Chondrocyte (in vitro differentiated cells): ENCODE measurements around the gene SSTR1. TPM values are rescaled to one million over a fixed set of nuclear protein-coding genes. Genes with fewer than 3 reads are reported as not detected.

Experiments used
- DNase-seq: peaks from one replicate; pipeline ENCODE4 v3.0.0; 2021; ENCODE audit warnings: mixed read lengths, low spot score
- H3K27ac Mint-ChIP-seq: one replicate; pipeline ENCODE4 v1.8.0; 2021; ENCODE audit warnings: mild to moderate bottlenecking, moderate library complexity, mixed read lengths; ENCODE audit not compliant: unreplicated experiment
- H3K27me3 Mint-ChIP-seq: 2 replicates; pipeline ENCODE4 v1.8.0; 2021; ENCODE audit warnings: low read depth, mixed read lengths
- H3K36me3 Mint-ChIP-seq: 2 replicates; pipeline ENCODE4 v1.8.0; 2021; ENCODE audit warnings: low read depth, mixed read lengths
- H3K4me1 Mint-ChIP-seq: 2 replicates; pipeline ENCODE4 v1.8.0; 2021; ENCODE audit warnings: low read depth, mild to moderate bottlenecking, mixed read lengths
- H3K4me3 Mint-ChIP-seq: one replicate; pipeline ENCODE4 v1.8.0; 2021; ENCODE audit warnings: mild to moderate bottlenecking, moderate library complexity, mixed read lengths; ENCODE audit not compliant: unreplicated experiment
- H3K9me3 Mint-ChIP-seq: 2 replicates; pipeline ENCODE4 v1.8.0; 2021; ENCODE audit warnings: low read depth, mixed read lengths
- CTCF ChIP-seq: fragments of 200-600 bp; sonication (generic); IDR thresholded peaks from 2 replicates; pipeline ENCODE4 v1.5.0; 2021; ENCODE audit warnings: antibody characterized with exemption, mild to moderate bottlenecking, moderate library complexity
- total RNA-seq: library from RNA; stranded (reverse); gene quantifications from 3 replicates; pipeline ENCODE4 v1.2.1, GENCODE V29; 2021

SSTR1 gene
- total RNA-seq, 1 donor from 2014 or later, result not detected

GRCh38 chr14:38238332-38238731 is 30.6 kb downstream of the SSTR1 start:
- no peak for TF ChIP-seq CTCF
- Mint-ChIP-seq H3K4me3 (no peak overlapping the region), H3K36me3 (no peaks in the 10 kb centered on the region), H3K27me3 (peaks cover 2% of the 10 kb centered on the region), H3K9me3 (no peaks in the 10 kb centered on the region), H3K4me1 (no peaks in the 10 kb centered on the region), H3K27ac (no peak overlapping the region)
- no peak for DNase-seq

- Mint-ChIP-seq H3K9me3 (no peaks in the 10 kb centered on the region), H3K27ac (no peak overlapping the region), H3K36me3 (no peaks in the 10 kb centered on the region), H3K27me3 (peaks cover 2% of the 10 kb centered on the region), H3K4me3 (no peak overlapping the region), H3K4me1 (no peaks in the 10 kb centered on the region)
- no peak for DNase-seq
- TF ChIP-seq CTCF, result no peak
Measured at GRCh38 chr14:38238878-38239277, 31.2 kb downstream of the SSTR1 start.

- Mint-ChIP-seq H3K4me3 (no peak overlapping the region), H3K27me3 (peaks cover 2% of the 10 kb centered on the region), H3K9me3 (no peaks in the 10 kb centered on the region)
Measured at GRCh38 chr14:38243696-38244240, 36.1 kb downstream of the SSTR1 start.

GRCh38 chr14:38248321-38249028 is 40.8 kb downstream of the SSTR1 start:
- TF ChIP-seq CTCF, result no peak
- no peak for DNase-seq
- Mint-ChIP-seq H3K4me3 (no peak overlapping the region), H3K9me3 (no peaks in the 10 kb centered on the region), H3K4me1 (no peaks in the 10 kb centered on the region), H3K27me3 (peaks cover 5% of the 10 kb centered on the region), H3K27ac (no peak overlapping the region), H3K36me3 (no peaks in the 10 kb centered on the region)

More at GRCh38 chr14:38243696-38244240, 36.1 kb downstream of the SSTR1 start:
- H3K27ac Mint-ChIP-seq, result no peak overlapping the region
- no peaks in the 10 kb centered on the region for H3K4me1 Mint-ChIP-seq
- no peaks in the 10 kb centered on the region for H3K36me3 Mint-ChIP-seq
- TF ChIP-seq CTCF, result no peak
- no peak for DNase-seq

GRCh38 chr14:38250331-38250730 is 42.6 kb downstream of the SSTR1 start:
- Mint-ChIP-seq H3K4me3 (no peak overlapping the region), H3K36me3 (no peaks in the 10 kb centered on the region), H3K27me3 (peaks cover 17% of the 10 kb centered on the region), H3K9me3 (no peaks in the 10 kb centered on the region), H3K4me1 (no peaks in the 10 kb centered on the region), H3K27ac (no peak overlapping the region)
- no peak for TF ChIP-seq CTCF
- no peak for DNase-seq
